ENCODE data around the gene ZNF782.

DNA sequence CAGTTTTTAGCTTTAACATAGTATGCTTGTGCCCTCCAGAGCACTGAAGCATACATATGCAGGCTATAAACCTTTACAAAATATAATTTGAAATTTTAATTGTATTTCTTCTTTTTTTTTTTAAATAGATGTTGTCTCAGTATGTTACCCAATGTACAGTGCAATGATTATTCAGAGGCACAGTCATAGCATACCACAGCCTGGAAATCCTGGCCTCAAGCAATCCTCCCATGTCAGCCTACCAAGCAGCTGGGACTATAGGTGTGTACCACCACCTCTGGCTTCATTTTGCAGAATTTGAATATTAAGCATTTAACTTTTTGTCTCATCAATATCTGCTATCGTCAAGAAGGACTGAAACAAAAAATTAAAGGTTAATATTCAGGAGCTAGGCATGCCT, 16.9 kb upstream of the ZNF782 start:
- TF ChIP-seq, protein P1, sequence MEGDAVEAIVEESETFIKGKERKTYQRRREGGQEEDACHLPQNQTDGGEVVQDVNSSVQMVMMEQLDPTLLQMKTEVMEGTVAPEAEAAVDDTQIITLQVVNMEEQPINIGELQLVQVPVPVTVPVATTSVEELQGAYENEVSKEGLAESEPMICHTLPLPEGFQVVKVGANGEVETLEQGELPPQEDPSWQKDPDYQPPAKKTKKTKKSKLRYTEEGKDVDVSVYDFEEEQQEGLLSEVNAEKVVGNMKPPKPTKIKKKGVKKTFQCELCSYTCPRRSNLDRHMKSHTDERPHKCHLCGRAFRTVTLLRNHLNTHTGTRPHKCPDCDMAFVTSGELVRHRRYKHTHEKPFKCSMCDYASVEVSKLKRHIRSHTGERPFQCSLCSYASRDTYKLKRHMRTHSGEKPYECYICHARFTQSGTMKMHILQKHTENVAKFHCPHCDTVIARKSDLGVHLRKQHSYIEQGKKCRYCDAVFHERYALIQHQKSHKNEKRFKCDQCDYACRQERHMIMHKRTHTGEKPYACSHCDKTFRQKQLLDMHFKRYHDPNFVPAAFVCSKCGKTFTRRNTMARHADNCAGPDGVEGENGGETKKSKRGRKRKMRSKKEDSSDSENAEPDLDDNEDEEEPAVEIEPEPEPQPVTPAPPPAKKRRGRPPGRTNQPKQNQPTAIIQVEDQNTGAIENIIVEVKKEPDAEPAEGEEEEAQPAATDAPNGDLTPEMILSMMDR (conservative IDR thresholded peaks at IDR 0.05; ENCODE audit: low read depth, low read length), result no peak
- no peak for TF ChIP-seq EZH2 (IDR thresholded peaks at IDR 0.05; ENCODE audit: borderline replicate concordance, low read depth, low read length, poor library complexity, severe bottlenecking)

All from A673 (cell line).